Spleen (tissue), 11 donors: Measurements from ENCODE around the gene PSAPL1. TPM values are rescaled to one million over a fixed set of nuclear protein-coding genes. Genes with fewer than 3 reads are reported as not detected.

Source experiments
- DNase-seq: peaks from one replicate; pipeline ENCODE4 v3.0.0-alpha.2; 2020
- H3K27ac ChIP-seq, 8 donors: fragments of 200-600 bp; sonication (generic) in 7 of 8; 1 replicate in 4 of 8; 2 replicates in 4 of 8; pipeline versions ENCODE4 v1.5.0 to v1.8.0; 2016 to 2021; ENCODE audit warnings: inconsistent platforms in 4 of 8, mild to moderate bottlenecking in 4 of 8, moderate library complexity in 1 of 8
- H3K27me3 ChIP-seq, 7 donors: fragments of 200-600 bp; sonication (generic) in 6 of 7; replicated peaks in 1 of 7; 1 replicate in 4 of 7; 2 replicates in 3 of 7; pipeline versions ENCODE4 v1.5.0 to v1.8.0; 2016 to 2021; ENCODE audit warnings: inconsistent platforms in 3 of 7, mild to moderate bottlenecking in 1 of 7
- H3K36me3 ChIP-seq, 6 donors: fragments of 200-600 bp; sonication (generic) in 5 of 6; 1 replicate in 4 of 6; 2 replicates in 2 of 6; pipeline versions ENCODE4 v1.5.0 to v1.8.0; 2016 to 2021; ENCODE audit warnings: inconsistent platforms in 2 of 6
- H3K4me1 ChIP-seq, 6 donors: fragments of 200-600 bp; sonication (generic) in 5 of 6; 1 replicate in 3 of 6; 2 replicates in 3 of 6; pipeline versions ENCODE4 v1.5.0 to v1.8.0; 2016 to 2021; ENCODE audit warnings: inconsistent platforms in 3 of 6
- H3K4me3 ChIP-seq, 8 donors: fragments of 200-600 bp; sonication (generic) in 7 of 8; 1 replicate in 4 of 8; 2 replicates in 4 of 8; pipeline versions ENCODE4 v1.5.0 to v1.8.0; 2016 to 2021; ENCODE audit warnings: inconsistent platforms in 4 of 8, mild to moderate bottlenecking in 4 of 8, moderate library complexity in 2 of 8
- H3K9me3 ChIP-seq, 8 donors: fragments of 200-600 bp; sonication (generic) in 7 of 8; 1 replicate in 4 of 8; 2 replicates in 4 of 8; pipeline versions ENCODE4 v1.5.0 to v1.8.0; 2016 to 2021; ENCODE audit warnings: inconsistent platforms in 4 of 8
- POLR2A ChIP-seq, 3 donors: fragments of 450-650 bp; IDR thresholded peaks; one replicate each; pipeline ENCODE4 v1.5.1; 2017; ENCODE audit warnings: antibody characterized with exemption in 3 of 3, mild to moderate bottlenecking in 1 of 3
- POLR2AphosphoS5 ChIP-seq, 3 donors: sonication (generic); formaldehyde crosslinking; IDR thresholded peaks; one replicate each; pipeline ENCODE4 v1.5.1; 2017; ENCODE audit warnings: antibody characterized with exemption in 3 of 3
- WGBS, 5 donors: extraction: QIAGEN DNeasy Blood & Tissue Kit in 3 of 5; methylation state at CpG; one replicate each; pipeline versions ENCODE4 v1.1.5 to v1.1.7; 2013 to 2018; 5-methylcytosine and 5-hydroxymethylcytosine counted together
- intact Hi-C: fragments of 100-400 bp; cut with DNase I; formaldehyde crosslinking; loops from one replicate; pipeline ENCODE4 v1.15.0; 2023; ENCODE audit warnings: low total_unique reads
- polyA plus RNA-seq, 3 donors: library from polyadenylated mRNA; stranded (reverse); fragments of 200-250 nt; gene quantifications; one replicate each; pipeline ENCODE4 v1.2.1, GENCODE V29; 2013
- total RNA-seq, 7 donors: library from RNA; depleted of rRNA in 3 of 7; stranded (reverse); fragments of >200 nt in 3 of 7; fragmentation: NEBNext Ultra II Directional in 4 of 7; extraction: Animal tissue kit (Norgen Biotek cat#: 25700) in 4 of 7; gene quantifications; one replicate each; pipeline versions ENCODE4 v1.1.0 to v1.2.1, GENCODE V29; 2016 to 2021
- TF ChIP-seq, protein P1 (sequence below), 11 experiments: fragments of 200-600 bp in 7 of 11; fragments of 450-650 bp in 4 of 11; sonication (generic) in 4 of 11; IDR thresholded peaks in 8 of 11; conservative IDR thresholded peaks in 3 of 11; 1 replicate in 7 of 11; 2 replicates in 4 of 11; pipeline versions ENCODE4 v1.4.0 to v1.8.0; 2016 to 2021; ENCODE audit warnings: antibody characterized with exemption in 11 of 11, inconsistent platforms in 4 of 11, mild to moderate bottlenecking in 1 of 11
- donor health status: healthy with polysubstance abuse.
- donor health status: DM: no; HTN: no; CAD: no; lungs with moderate emphysema.
- donor health status: DM: no; HTN: no; CAD: no.
- donor health status: Bipolar disorder and iron deficiency.
- donor health status: healthy.
- donor health status: DM: no; HTN: no; CAD: no.
- donor health status: DM: yes; HTN: yes; CAD: no.

Gene PSAPL1
- total and polyA plus RNA-seq, 10 donors, result not detected

DNA sequence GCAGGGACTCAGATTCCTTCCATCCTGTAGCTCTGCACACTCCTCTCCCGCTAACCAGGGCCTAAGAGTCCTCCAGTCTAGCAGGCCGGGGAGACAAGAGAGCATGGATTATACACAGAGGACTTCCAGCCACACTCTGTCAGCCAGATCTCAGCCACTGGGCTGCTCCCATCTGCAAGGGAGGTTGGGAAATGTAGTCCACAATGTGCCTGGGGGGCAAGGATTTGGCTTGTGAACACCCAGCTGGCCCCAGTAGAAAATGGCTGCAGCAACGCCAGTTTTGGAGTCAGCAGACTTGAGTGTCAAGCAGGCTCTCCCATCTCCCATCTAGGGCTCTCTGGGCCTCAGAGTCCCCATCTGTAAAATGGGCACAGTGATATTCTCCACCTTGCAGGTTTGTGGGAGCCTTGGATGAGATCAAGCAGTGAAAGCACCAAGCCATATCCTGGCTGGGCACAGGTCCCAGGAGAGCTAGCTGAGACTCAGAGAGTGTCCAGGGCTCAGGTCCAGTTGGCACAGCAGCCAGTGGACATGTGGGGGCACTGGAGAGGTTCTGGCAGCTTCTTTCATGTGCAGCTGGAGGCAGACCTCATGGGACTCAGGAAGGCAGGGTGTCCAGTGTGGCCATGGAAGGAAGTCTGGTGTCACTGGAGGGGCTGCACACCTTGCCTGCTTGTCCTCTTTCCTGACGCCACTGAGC, 14.6 kb downstream of the PSAPL1 start:
- TF ChIP-seq POLR2A (IDR thresholded peaks at IDR 0.05) (no peak), POLR2AphosphoS5 (IDR thresholded peaks at IDR 0.05) (no peak)
- Histone ChIP-seq H3K27me3 (peaks cover 0 to 12% (median 0%) of the 10 kb centered on the region in 7 donors), H3K36me3 (no peaks in the 10 kb centered on the region), H3K9me3 (peaks cover 0 to 14% (median 4%) of the 10 kb centered on the region in 8 donors), H3K27ac (no peak overlapping the region), H3K4me1 (peaks cover 0 to 12% (median 2%) of the 10 kb centered on the region in 6 donors), H3K4me3 (no peak overlapping the region)
- peak; percentile 41 for DNase-seq
- intact Hi-C loops, result no loop called here
- 60 to 92% (median 73%) methylated on average over 2 to 4 of the region's 4 CpGs for WGBS, 5 donors

DNA sequence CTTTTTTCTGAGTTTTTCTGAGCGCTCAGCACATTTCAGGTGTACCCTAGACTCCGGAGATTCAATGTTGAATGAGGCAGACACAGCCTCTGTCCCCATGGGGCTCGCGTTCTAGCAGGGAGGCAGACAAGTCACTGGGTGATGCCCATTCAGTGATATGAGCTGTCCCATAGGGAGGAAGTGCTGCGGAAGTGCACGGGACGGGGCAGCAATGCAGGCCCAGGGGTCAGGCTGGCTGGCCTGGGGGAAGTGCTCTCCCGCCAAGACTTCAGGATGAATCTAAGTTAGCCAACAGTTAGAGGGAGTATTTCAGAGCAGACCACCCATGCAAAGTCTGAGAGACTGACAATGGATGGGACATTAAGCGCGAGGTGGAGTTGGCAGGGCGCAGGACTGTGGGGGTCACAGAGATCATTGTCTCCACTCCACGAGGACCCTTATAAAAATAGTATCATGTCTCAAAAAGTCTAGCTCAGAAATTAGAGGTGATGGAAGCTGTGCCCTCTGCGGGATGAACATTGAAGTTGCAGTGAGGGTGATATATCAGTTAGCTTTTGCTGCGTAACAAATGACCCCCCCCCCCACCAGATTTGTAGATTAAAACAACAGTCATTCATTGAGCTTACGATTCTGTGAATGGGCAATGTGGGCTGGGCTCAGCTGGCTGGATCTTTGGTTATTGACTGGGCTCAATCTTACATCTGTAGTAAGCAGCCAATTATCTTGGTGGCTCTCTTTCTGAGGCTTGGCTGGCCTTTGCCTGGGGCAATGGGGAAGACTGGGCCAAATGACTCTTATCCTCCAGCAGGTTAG, 16.4 kb downstream of the PSAPL1 start:
- Histone ChIP-seq H3K4me3 (no peak overlapping the region), H3K27me3 (peaks cover 0 to 27% (median 0%) of the 10 kb centered on the region in 7 donors), H3K36me3 (no peaks in the 10 kb centered on the region), H3K4me1 (no peaks in the 10 kb centered on the region), H3K27ac (no peak overlapping the region), H3K9me3 (peaks cover 0 to 14% (median 4%) of the 10 kb centered on the region in 8 donors)
- peak; percentile 29 for DNase-seq
- intact Hi-C loops, result no loop called here
- WGBS, 5 donors, result 77 to 83% (median 80%) methylated on average over 14 to 15 of the region's 15 CpGs
- TF ChIP-seq POLR2AphosphoS5 (IDR thresholded peaks at IDR 0.05) (no peak), POLR2A (IDR thresholded peaks at IDR 0.05) (no peak)
- TF ChIP-seq, protein P1, sequence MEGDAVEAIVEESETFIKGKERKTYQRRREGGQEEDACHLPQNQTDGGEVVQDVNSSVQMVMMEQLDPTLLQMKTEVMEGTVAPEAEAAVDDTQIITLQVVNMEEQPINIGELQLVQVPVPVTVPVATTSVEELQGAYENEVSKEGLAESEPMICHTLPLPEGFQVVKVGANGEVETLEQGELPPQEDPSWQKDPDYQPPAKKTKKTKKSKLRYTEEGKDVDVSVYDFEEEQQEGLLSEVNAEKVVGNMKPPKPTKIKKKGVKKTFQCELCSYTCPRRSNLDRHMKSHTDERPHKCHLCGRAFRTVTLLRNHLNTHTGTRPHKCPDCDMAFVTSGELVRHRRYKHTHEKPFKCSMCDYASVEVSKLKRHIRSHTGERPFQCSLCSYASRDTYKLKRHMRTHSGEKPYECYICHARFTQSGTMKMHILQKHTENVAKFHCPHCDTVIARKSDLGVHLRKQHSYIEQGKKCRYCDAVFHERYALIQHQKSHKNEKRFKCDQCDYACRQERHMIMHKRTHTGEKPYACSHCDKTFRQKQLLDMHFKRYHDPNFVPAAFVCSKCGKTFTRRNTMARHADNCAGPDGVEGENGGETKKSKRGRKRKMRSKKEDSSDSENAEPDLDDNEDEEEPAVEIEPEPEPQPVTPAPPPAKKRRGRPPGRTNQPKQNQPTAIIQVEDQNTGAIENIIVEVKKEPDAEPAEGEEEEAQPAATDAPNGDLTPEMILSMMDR (IDR thresholded peaks at IDR 0.05 in 8 of 11, conservative IDR thresholded peaks at IDR 0.05 in 3 of 11), result no peak

DNA sequence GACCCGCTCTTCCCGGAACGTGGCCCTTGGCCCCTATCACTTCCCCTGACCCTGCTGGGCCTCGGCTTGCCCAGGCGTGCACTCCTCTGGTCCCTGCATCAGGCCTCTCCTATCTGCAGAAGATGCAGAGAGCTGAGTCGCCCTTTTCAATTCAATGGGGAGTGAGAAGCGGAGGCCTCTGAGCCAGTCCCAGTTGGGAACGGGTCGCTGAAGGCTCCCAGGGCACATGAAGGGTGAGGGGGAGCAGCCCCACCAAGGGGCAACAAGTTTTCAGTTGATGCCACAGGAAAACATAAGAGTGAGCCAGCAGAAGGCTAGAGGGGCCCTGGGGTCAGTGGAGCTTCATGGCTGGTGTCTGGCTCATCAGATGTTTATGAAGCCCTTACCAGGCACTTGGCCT, 17.1 kb downstream of the PSAPL1 start:
- TF ChIP-seq POLR2AphosphoS5 (IDR thresholded peaks at IDR 0.05) (no peak), POLR2A (IDR thresholded peaks at IDR 0.05) (no peak)
- TF ChIP-seq, protein P1 (IDR thresholded peaks at IDR 0.05 in 8 of 11, conservative IDR thresholded peaks at IDR 0.05 in 3 of 11), result no peak
- intact Hi-C loops, result no loop called here
- peak; percentile 36 for DNase-seq
- H3K27me3 ChIP-seq, result peaks cover 0 to 34% (median 0%) of the 10 kb centered on the region in 7 donors
- H3K9me3 ChIP-seq, result peaks cover 0 to 14% (median 4%) of the 10 kb centered on the region in 8 donors
- no peak overlapping the region for H3K27ac ChIP-seq
- no peaks in the 10 kb centered on the region for H3K4me1 ChIP-seq
- H3K36me3 ChIP-seq, result no peaks in the 10 kb centered on the region
- WGBS, 5 donors, result 80 to 88% (median 87%) methylated on average over 7 to 9 of the region's 9 CpGs
- no peak overlapping the region for H3K4me3 ChIP-seq

DNA sequence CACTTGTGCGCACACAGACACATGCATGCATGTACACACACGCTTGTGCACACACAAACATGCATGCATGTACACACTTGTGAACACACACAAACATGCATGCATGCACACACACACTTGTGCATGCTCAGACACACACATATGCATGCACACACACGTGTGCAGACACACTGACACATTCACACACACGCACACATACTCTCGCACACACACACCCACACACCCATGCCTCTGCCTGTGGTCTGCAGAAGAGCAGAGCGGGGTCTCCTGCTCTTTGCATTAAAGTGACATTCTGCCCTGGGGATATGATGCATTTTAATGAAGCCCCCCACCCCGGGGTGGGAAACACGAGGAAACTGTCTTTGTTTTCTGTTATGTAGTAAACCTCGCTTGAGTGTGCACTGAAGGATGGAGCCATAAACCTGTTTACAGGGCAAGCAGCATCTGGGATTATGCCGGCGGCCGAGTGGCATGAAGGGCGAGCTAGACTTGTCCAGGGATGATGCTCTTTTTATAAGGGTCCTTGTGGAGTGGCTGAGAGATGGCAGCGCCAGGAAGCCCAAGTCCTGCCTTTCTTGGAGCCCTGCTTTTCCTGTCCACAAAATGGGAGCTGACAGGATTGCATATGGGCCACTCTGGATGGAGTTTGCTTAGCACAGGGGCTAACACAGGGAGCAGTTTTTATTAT, 17.8 kb downstream of the PSAPL1 start:
- TF ChIP-seq POLR2A (IDR thresholded peaks at IDR 0.05), result no peak
- no peak for TF ChIP-seq POLR2AphosphoS5 (IDR thresholded peaks at IDR 0.05)
- Histone ChIP-seq H3K4me3 (no peak overlapping the region), H3K27ac (no peak overlapping the region), H3K27me3 (peaks cover 0 to 42% (median 0%) of the 10 kb centered on the region in 7 donors), H3K9me3 (peaks cover 0 to 14% (median 4%) of the 10 kb centered on the region in 8 donors), H3K4me1 (no peaks in the 10 kb centered on the region), H3K36me3 (no peaks in the 10 kb centered on the region)
- WGBS, 5 donors, result 78 to 84% (median 83%) methylated on average over 14 of the region's 14 CpGs
- intact Hi-C loops, result no loop called here
- peak; percentile 35 for DNase-seq
